G401.6 (cell line): ENCODE data around the gene PLD6.

Experiments
- FAIRE-seq: peaks from 2 replicates; lab custom pipeline; 2012; peaks lifted over from hg19 to GRCh38; lab: Jason Lieb, UNC

Gene PLD6

DNA sequence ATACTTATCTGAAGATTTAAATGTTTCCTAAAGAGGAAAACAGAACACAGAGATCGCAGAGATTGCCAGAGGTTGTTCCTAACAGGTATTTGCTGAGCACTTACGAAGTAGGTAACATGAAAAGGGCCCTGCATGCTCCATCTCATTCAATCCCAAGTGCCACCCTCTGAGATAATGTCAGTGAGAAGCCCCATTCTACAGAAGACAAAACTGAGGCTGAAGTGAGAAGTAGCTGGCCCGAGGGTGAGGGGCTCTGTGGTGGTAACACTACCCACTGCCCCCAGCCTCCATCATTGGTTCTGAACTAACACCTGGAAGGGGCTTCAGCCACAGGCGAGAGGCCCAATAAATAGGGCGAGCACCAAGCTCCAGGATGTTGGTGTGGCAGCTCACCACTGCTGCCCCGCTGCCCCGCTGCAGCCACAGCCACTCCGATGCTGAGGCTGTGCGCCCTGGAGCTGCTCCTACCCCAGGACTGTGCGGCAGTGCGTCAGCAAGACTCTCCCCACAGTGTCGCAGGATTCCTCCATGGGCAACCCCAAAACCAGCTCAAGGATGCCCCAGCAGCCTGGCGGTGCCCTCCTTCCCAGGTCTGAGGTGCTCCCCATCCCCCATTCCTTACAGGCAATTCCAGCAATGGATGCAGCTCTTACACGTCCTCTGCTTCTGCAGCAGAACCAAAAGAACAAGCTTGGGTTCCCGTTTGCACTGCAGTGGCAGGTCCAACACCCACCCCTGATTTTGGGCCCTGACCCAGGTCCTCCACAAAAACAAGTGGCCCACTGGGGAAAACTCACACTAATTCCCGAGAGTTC lies 20.5 kb upstream of the PLD6 start:
- no peak for FAIRE-seq

DNA sequence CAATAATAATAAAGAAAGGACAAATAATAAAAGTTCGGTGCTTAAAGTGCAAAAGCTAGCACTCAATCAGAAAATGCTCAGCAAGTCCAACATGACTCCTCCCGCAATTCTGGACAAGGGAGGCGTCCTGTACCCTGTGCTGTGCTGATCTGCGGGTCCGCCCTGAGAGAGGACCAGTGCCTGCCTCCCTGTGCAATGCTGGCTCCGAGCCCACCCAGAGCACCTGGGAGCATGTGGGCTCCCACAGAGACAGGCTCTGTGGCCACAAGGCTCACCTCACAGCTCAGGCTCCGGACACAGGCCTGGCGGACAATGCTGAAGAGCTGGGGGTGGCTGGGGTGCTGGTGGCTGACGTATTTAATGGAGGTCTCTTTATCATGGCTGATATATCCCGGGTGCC lies 19.8 kb upstream of the PLD6 start:
- FAIRE-seq, result no peak

DNA sequence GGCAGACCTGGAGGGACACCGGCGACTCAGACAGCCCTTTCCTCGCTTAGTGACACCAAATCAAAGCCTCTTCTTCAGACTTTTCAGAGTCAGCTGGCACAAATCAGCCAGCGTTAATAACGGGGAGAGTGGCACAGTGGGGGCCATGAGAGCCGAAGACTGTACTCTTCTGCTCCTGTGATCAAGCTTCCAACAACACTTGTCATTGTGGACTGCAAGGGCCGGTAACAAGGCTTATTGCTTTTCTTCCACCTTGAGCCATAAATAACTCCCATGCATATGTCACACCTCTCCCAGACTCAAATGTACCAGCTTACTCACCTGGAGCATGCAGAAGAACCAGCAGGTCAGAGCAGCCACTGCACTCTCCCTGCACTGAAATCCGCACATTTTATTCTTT lies 18.0 kb upstream of the PLD6 start:
- FAIRE-seq, result no peak

DNA sequence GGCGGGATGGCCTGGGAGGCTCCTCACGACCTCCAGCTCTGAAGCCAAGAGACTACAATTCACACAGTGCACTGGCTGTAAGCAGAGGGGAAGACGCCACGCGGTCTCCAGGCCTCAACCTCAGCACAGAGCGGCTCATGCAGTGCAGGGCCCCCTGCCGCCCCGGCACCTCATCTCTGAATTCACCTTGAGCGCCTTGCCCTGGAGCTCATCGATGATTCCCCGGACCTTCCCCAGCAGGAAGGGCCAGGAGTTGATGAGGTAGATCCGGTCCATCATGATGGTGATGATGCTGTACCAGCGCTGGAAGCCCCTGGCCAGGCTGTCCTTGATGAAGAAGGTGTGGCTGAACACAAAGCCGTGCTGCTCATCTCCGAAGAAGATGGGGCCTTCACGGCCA lies 17.6 kb upstream of the PLD6 start:
- no peak for FAIRE-seq

DNA sequence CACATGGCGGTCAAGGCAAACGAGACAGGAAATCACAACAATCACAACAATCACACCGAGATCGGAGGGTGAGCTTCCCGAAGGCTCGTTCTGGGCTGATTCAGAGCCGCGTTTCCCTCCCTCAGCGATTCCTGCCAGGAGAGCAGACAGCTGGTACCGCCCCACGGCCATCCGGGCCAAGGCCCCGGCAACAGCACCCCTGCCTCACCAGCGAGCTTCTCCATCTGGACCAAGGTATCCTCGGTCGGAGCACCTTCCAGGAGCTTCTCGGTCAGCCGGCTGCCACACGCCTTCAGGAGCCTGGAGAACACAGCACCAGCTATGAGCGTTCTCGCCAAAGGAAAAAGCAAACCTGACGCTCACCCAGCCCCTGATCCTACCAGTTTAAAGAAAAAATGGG lies 15.2 kb upstream of the PLD6 start:
- no peak for FAIRE-seq

DNA sequence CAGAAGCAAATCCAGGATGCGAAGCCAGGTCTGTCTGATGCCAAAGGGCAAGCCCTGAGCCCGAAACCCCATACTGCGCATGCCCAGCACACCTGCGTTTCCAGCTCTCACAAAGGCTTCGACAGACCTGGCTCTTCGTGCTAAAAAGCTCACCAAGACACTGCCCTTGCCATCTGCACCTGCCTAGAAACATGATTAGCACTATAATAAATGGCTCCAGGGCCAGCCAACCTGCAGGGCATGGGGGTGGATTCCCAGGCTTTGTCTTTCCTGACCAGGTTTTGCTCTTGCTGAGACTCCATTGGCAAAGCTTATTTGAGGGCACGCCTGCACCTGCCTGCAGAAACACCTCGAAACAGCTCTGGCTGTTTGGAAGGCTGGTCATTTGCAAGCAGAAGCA lies 14.4 kb upstream of the PLD6 start:
- no peak for FAIRE-seq

DNA sequence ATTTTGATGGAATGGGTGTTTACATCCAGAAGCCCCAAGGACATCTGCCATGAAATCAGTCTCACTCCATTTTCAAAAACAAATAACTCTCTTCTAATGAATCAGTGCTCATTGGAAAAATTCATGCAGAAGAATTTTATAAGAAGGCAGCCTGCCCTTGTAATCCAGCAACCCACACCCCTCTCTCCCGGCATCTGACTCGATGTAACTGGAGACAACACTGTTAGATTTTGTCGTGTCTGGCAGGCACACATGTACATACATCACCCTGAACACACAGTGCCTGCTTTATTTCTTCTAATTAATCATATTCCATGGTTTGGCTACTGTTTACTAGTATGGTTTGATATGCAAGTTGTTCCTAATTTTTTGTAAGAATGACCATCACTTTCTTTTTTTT lies 11.9 kb upstream of the PLD6 start:
- no peak for FAIRE-seq

DNA sequence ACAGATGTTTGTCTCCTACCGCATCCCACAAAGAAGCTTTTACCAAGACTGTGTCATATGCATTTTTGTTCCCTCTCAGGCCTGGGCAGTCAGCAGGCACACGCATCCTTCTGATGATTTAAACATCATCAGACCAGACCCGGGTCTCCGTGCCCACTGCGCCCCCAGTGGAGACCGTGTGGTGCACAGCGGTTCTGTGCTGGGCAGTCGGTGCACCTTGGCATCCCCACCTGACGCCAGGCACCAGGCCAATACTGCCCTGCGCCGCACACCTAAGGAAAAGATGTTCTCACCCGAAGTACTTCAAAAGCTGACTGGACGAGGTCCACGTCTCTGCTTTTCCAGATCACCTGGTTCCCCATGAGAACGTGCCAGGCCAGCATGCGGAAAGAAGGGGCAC lies 10.6 kb upstream of the PLD6 start:
- no peak for FAIRE-seq

DNA sequence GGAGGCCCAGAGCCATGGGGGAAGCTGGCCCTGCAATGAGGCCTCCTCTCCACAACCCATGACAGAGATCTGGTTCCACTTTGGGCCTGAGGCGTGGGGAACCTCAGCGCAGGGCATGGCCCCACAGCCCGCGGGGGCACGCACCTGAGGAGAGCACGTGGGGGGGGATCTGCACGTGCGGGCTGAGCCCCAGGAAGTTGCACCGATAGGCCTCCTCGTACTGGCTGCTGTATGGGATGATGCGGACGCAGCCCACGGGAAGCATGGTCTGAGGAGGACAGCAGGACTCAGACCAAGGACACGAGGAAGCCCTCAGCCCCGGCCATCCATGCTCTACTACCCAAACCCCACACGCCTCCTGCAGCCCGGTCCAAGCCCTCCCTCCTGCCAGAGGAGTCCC lies 10.1 kb upstream of the PLD6 start:
- no peak for FAIRE-seq

DNA sequence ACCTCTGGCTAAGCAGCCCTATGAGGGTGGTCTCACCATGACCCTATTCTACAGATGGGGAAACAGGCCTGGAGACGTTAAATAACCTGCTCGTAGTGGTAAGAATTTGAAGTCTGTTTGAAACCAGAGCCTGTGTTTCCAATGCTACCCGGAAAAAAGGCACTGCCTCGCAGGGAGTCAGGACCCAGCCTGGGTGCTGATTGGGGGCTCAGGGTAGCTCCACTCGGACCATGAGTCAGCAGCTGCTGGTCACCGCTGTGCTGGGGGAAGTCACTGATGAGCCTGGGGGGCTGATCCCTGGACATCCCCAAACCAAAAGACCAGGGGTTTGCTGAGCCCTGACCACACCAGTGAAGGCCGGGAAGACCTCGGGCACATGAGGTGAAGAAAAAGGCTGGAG lies 9.4 kb upstream of the PLD6 start:
- FAIRE-seq, result no peak

DNA sequence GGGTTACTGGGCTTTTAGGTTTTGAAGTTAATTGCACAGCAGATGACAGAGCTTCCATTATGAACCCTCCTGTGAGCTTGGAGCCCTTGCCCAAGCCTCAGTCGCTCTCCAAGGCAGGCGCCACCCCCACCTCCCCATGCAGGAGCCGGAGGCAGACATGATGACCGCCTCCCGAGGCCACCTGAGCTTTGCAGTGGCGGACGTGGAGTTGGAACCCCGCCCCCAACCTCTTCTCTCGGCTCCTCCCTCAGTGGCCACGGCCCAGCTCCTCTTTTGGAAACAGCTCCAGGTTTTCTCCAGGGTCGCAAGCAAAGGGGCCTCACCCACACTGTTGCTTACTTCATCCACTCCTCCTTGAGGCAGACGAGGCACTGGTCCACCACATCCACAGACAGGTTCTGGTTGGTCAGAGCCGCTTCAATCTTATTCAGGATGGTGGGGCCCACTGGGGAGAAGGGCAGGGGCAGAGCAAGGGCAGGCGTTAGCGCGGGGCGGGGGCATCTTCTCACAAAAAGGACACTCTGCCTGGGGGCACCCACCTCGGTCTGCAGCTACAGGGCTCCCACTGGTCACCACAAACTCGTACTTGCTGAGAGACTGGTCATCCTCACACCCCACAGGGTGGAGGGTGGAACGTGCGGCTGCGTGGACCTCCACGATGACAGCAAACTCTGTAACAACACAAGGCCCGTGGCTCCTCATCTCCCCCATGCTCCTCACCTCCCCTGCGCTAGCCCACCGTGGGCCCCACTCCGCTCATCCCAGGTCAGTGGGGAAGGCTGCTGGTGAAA lies 8.7 kb upstream of the PLD6 start:
- no peak for FAIRE-seq

DNA sequence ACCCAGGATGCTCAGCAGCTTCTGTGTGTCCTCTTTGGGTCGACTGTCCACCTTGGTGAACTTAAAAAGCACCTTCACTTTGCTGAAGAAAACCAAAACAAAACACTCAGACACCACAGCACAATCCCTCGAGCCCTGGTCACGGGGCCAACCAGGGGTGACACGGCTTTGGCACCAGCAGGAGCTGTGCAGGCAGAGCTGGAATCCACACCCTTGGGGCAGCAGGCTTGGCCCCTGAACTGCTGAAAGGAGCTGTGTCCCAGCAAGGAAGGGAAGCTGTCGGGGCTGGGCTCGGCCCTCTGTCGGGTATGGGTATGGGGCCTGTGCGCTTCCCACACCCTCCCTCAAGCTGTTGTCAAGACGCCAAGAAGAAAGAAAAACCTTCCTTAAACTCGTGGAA lies 7.6 kb upstream of the PLD6 start:
- FAIRE-seq, result no peak

DNA sequence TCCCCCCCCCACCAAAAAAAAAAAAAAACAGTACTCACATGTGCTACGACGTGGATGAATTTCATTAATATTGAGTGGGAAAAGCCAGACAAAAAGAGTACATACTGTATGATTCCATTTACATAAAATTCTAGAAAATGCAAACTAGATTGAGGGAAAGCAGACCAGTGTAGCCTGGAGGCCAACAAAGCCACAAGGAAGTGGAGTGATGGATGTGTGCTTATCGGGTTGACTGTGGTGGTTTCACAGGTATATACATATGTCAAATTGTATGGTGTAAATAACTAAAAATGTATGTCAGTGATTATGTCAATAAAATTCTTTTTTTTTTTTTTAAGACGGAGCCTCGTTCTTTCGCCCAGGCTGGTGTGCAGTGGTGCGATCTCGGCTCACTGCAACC lies 1.9 kb upstream of the PLD6 start:
- FAIRE-seq, result no peak

DNA sequence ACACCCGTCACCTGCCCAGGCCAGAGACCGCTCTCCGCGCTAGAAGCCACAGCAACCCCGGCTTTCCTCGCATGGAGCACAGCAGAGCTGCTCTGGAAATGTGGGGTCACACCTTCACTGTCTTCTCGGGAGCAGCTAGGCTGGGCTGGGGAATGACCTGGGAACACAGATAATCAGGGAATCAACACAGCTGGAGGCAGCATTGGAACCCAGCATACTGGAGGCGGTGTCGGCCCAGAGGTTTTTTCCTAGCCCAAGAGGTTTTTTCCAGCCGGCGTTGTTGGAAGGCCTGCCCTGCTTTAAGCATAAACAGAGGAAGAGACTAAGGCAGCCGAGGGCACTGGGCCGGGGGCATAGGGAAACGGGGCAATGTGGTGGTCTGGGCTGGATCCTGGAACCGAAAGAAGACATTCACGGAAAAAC lies 791 bp upstream of the PLD6 start:
- no peak for FAIRE-seq

DNA sequence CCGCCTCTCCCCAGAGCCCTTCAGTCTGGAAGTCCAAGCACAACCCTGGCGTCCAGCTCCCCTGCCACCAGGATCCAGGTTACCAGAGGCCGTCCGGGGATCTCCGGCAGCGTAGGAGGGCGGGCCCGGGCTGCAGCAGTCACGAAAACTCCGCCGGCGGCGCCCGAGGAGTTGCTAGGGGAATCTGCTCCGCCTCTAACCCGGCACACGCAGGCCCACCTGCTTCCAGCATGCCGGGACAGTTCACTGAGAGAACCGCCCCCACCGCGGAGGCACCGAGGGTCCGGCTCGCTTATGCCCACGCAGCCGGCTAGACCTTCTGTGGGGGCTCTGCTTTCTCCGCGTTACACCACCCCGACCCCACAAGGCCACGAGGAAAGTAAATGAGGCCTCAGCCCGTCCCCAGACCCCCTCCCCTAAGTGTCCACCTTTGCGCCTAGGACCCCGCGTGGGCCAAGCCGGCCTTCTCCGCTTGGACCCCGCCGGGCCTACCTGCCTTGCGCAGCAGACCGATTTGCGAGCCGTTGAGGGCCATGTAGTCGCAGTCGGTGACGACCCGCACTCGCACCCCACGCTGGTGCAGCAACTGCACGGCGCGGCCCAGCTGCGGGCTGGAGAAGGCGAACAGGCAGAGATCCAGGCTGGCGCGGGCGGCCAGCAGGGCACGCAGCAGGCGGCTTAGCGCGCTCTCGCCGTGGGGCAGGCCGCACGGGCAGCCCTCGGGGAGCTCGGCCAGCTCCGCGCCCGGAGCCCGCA lies 587 bp downstream of the PLD6 start:
- no peak for FAIRE-seq

DNA sequence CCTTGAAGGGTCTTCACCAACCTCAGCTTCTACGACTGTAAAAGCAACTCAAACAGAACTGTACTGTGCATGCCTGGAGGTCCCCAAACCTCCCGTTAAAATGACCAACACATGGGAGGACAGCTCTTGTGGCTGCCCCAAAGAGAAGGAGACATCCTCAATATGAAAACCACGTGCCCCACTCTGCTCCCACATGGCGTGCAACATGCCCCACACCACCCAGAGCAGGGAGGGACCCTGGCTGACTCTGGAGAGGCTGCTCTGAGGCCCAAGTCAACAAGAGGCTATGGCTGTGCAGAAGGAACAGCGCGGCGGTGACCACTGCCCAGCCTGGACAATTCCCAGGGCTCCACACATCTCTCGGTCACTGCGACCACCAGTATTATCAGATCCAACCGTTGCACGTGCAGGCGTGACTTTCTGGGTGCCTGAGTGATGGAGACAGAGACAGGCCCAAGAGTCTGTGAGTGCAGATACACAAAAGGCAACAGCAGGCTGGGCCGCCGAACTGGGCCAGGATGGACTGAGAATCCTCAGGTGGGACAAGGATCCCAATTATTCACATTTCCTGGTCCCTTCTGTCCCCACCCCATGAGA lies 1.4 kb downstream of the PLD6 start:
- FAIRE-seq, result no peak

DNA sequence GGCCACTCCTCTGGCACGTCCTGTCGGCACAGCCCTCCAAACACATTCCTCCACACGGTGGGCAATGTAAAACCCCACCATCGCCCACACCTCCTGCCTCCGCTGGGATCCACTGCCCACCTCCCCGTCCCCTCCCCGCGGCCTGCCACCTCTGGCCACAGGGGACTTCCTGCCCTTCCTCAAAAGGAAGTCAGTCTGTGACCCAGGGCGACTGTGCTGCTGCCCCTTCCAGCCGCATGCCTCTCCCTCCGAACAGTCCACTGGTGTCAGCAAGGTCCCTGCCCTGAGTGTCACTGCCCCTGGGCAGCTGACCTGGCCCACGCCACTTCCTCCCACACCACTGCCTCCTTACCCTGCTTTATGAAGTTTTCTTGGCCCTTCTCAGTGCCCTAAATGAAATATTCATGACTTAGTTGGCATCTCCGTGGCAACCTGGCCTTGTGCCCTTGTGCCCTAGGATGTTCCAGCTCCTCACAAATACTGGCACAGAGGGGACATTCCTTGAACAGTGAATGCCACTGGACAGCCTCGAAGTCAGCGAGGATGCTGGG lies 2.0 kb downstream of the PLD6 start:
- FAIRE-seq, result no peak

DNA sequence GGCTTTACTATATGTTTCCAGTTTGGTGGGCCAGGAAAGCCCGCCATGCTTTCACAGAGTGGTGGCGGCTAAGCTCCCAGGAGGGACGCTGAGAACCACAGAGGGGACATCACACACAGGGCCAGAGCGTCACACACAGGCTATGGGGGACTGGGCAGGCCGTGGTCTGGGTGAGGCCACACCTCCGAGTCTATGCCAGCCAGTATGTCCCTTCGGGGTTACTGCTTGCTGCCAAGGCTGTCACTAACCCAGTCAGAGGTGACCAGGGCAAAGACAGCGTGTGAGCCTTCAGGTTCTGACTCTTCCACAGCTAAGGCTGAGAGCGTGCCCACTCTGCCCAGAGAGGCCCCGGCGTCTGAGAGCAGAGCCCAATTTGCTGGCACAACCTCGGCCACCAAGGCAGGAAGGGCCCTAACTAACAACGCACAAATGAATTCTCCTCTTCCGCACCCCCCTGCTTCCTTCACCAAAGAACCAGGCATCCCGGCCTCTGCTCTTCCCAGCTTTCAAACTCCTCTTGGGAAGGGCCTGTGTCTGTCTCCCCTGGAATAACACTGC lies 2.9 kb downstream of the PLD6 start:
- no peak for FAIRE-seq

DNA sequence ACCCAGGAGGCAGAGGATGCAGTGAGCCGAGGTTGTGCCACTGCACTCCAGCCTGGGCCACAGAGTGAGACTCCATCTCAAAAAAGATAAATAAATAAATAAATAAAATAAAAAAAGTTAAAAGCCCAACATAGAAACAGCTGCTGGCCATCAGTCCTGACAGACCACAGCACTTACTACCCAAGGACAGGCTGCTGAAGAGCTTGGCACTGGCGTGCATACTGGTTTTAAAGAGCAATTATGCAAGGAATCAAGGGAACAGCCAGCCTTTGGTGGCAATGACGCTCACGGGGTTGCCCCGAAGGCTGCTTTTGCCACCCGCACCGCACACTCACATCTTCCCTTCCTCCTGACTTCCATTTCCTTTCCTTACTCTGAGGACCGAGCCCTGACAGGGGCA lies 4.2 kb downstream of the PLD6 start:
- FAIRE-seq, result no peak

DNA sequence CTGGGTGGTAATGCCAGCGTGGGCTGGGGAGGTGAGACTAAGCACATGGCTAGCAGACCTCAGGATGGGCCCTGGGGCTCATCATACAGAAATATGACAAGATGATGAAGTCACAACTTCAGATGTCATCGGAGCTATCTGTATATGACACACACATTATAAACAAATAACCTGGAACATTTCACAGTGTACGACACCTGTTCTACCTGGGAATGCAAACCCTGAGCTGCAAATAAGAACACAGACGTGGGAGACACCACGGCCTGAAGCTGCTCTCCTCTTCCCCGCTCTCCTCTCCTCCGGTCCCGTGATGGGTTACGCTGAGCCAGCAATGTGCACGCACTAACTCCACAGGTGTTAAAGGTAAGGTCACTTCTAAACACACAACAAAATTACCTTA lies 4.9 kb downstream of the PLD6 start:
- FAIRE-seq, result no peak

DNA sequence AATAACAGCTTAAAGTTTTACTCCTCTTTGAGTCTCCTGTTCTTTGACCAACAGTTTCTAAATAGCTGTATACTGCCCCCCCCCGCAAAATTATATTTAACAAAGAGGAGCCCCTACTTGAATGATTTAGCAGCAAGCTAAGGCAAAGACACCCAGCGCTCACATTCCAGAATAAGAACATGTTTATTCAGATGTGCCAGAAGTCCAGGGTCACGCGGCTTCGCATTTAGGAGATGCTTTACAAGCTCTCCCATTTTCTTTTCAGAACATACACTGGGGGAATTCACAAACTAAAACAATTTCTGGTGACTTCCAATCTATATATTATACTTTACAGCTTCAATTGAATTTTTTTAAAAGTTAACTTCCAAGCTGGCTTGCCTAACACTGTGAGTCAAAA lies 5.3 kb downstream of the PLD6 start:
- FAIRE-seq, result no peak

DNA sequence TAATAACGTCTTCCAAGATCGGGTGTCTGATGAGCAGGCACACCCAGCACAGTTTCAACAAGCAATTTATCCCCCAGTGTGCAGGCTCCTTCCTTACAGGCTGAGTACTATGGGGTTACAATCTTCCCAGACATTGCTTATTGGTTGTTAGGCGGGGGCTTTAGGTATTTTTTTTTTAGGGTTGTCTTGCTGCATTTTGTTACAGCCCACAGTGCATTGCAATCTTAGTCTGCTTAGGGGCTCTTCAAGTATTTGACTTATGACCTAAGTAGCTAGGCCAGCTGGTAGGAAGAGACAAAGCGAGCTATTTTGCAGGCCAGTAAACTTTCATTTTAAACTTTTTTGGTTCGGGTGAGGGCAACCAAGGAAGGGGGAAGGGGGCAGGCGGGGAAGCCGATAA lies 5.8 kb downstream of the PLD6 start:
- FAIRE-seq, result no peak
